RWPE2 (cell line): Measurements from ENCODE around the gene P2RX2.

ENCODE experiments used
- ATAC-seq: fragments of 200-7000 bp; cut with Tn5 transposase; 3 replicates; pipeline ENCODE4 v1.9.1; 2021; ENCODE audit warnings: low read depth
- DNase-seq: peaks from one replicate; pipeline ENCODE4 v3.0.0-alpha.2; 2020; ENCODE audit warnings: low spot score
- H3K27ac ChIP-seq: fragments of 450-650 bp; 2 replicates; pipeline ENCODE4 v1.5.1; 2017; ENCODE audit warnings: mild to moderate bottlenecking; ENCODE audit not compliant: poor library complexity, severe bottlenecking
- H3K27me3 ChIP-seq: fragments of 250-450 bp; sonication (Bioruptor Pico); 2 replicates; pipeline ENCODE4 v1.5.1; 2021; ENCODE audit warnings: mild to moderate bottlenecking, moderate library complexity; ENCODE audit not compliant: insufficient read depth, poor library complexity, severe bottlenecking
- H3K36me3 ChIP-seq: fragments of 250-450 bp; sonication (Bioruptor Pico); 2 replicates; pipeline ENCODE4 v1.5.1; 2020; ENCODE audit warnings: low read depth, mild to moderate bottlenecking, moderate library complexity
- H3K4me1 ChIP-seq: fragments of 250-450 bp; sonication (Bioruptor Pico); 2 replicates; pipeline ENCODE4 v1.5.1; 2021; ENCODE audit warnings: mild to moderate bottlenecking, moderate library complexity; ENCODE audit not compliant: insufficient read depth, poor library complexity, severe bottlenecking
- H3K4me3 ChIP-seq: fragments of 250-450 bp; sonication (Bioruptor Pico); 2 replicates; pipeline ENCODE4 v1.5.1; 2021; ENCODE audit warnings: mild to moderate bottlenecking, moderate library complexity; ENCODE audit not compliant: severe bottlenecking
- H3K9me3 ChIP-seq: fragments of 250-450 bp; sonication (Bioruptor Pico); 2 replicates; pipeline ENCODE4 v1.5.1; 2021; ENCODE audit warnings: mild to moderate bottlenecking, moderate library complexity; ENCODE audit not compliant: severe bottlenecking
- TF ChIP-seq, protein P1 (sequence below): fragments of 450-650 bp; IDR thresholded peaks from one replicate; pipeline ENCODE4 v1.5.1; 2017; ENCODE audit warnings: mild to moderate bottlenecking, moderate library complexity; ENCODE audit not compliant: poor library complexity, severe bottlenecking

The P2RX2 gene

GRCh38 chr12:132651444-132652100 lies 33.0 kb downstream of the P2RX2 start:
- H3K4me1 ChIP-seq, result no peaks in the 10 kb centered on the region
- DNase-seq, result no peak
- no peak overlapping the region for H3K4me3 ChIP-seq
- no peaks in the 10 kb centered on the region for H3K9me3 ChIP-seq
- TF ChIP-seq, protein P1, sequence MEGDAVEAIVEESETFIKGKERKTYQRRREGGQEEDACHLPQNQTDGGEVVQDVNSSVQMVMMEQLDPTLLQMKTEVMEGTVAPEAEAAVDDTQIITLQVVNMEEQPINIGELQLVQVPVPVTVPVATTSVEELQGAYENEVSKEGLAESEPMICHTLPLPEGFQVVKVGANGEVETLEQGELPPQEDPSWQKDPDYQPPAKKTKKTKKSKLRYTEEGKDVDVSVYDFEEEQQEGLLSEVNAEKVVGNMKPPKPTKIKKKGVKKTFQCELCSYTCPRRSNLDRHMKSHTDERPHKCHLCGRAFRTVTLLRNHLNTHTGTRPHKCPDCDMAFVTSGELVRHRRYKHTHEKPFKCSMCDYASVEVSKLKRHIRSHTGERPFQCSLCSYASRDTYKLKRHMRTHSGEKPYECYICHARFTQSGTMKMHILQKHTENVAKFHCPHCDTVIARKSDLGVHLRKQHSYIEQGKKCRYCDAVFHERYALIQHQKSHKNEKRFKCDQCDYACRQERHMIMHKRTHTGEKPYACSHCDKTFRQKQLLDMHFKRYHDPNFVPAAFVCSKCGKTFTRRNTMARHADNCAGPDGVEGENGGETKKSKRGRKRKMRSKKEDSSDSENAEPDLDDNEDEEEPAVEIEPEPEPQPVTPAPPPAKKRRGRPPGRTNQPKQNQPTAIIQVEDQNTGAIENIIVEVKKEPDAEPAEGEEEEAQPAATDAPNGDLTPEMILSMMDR, result no peak
- H3K27ac ChIP-seq, result no peak overlapping the region
- no peaks in the 10 kb centered on the region for H3K27me3 ChIP-seq
- peaks cover 89% of the 10 kb centered on the region for H3K36me3 ChIP-seq
- ATAC-seq, result no peak

DNA sequence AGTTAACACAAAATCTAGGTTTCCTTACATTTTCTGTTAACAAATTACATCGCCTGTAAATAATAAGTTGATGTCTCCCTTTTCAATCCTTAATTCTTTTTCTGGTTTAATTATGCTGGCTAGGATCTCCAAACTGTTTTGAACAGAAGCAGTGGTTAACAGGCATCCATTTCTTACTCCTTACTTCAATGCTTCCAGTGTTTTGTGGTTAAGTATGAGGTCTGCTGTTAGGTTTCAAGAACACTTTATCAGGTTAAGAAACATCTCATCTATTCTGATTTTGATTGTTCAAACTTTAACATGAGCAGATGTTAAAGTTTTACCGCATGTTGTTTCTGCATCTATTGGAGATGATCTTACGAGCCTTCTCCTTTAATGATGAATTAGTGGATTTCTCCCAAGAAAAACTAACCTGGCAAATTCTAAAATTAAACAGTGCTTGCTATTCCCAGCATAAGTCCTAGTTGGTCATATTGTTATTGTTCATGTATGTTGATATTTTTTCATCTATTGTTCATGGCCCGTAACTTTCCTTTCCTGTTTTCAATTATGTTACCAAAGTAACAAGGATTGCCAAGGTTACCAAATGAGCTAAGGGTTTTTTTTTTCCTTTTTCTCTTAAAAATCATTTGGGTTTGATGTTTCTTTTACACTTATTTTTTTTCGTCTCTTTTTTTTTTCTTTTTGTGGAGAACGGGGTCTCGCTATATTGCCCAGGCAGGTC lies 35.2 kb downstream of the P2RX2 start:
- DNase-seq (no peak), ATAC-seq (no peak)
- H3K27ac ChIP-seq, result no peak overlapping the region
- H3K36me3 ChIP-seq, result peaks cover 87% of the 10 kb centered on the region
- H3K27me3 ChIP-seq, result no peaks in the 10 kb centered on the region
- H3K4me3 ChIP-seq, result no peak overlapping the region
- H3K9me3 ChIP-seq, result no peaks in the 10 kb centered on the region
- H3K4me1 ChIP-seq, result no peaks in the 10 kb centered on the region
- TF ChIP-seq, protein P1, result no peak

GRCh38 chr12:132657004-132657727 lies 38.6 kb downstream of the P2RX2 start:
- H3K27me3 ChIP-seq, result no peaks in the 10 kb centered on the region
- ATAC-seq (no peak), DNase-seq (no peak)
- no peak overlapping the region for H3K27ac ChIP-seq
- TF ChIP-seq, protein P1, result no peak
- H3K36me3 ChIP-seq, result peaks cover 92% of the 10 kb centered on the region
- H3K9me3 ChIP-seq, result no peaks in the 10 kb centered on the region
- no peaks in the 10 kb centered on the region for H3K4me1 ChIP-seq
- H3K4me3 ChIP-seq, result no peak overlapping the region

GRCh38 chr12:132658149-132658894 lies 39.7 kb downstream of the P2RX2 start:
- DNase-seq, result no peak
- ATAC-seq, result no peak
- Histone ChIP-seq H3K4me1 (no peaks in the 10 kb centered on the region), H3K4me3 (no peak overlapping the region), H3K27me3 (no peaks in the 10 kb centered on the region), H3K27ac (no peak overlapping the region), H3K36me3 (peaks cover 93% of the 10 kb centered on the region), H3K9me3 (no peaks in the 10 kb centered on the region)
- TF ChIP-seq, protein P1, result no peak
